GM12891 (cell line): ENCODE measurements around the gene HUNK.

Source experiments
- POLR2A ChIP-seq: IDR thresholded peaks from 2 replicates; pipeline ENCODE4 v1.6.1; 2011; ENCODE audit warnings: low read depth, low read length, control low read depth
- POLR2AphosphoS5 ChIP-seq: IDR thresholded peaks from 2 replicates; pipeline ENCODE4 v1.6.1; 2011; ENCODE audit warnings: low read depth, low read length, control low read depth
- SPI1 ChIP-seq: IDR thresholded peaks from 2 replicates; pipeline ENCODE4 v1.6.1; 2011; ENCODE audit warnings: low read depth, low read length, control low read depth
- TAF1 ChIP-seq: IDR thresholded peaks from 2 replicates; pipeline ENCODE4 v1.6.1; 2011; ENCODE audit warnings: low read depth, low read length, control low read depth

DNA sequence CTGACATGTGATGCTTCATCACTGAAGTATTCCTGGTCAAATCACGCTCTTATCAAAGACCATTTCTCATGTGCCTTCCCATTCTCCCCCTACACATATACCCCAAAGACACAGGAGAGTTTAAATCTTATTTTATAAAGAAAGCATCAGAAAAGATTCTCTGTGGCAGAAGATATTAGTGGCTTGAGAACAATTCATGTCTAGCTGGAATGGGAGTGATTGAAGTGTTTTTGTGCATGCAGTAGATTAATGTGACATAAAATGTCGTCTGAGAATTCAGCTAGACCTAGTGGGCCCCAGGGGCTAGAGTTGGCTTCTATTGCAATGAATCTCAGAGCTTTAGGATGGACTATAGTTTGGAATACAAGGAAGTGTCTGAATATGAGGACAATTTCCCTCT, 163.9 kb downstream of the HUNK start:
- TF ChIP-seq TAF1 (no peak), POLR2A (no peak), POLR2AphosphoS5 (no peak), SPI1 (no peak)
